HG03095 (cell line): ENCODE data around the gene ARHGAP15.
"Not testable (repeated sequence)": the region's sequence is repeated elsewhere in the genome, so short reads cannot be mapped to it uniquely, and the experiment has no call there.

Experiments
- ATAC-seq: cut with Tn5 transposase; IDR thresholded peaks from one replicate; pipeline ENCODE4 v1.9.1; 2021; ENCODE audit warnings: moderate library complexity; ENCODE audit not compliant: unreplicated experiment

Gene ARHGAP15

GRCh38 chr2:143522699-143523098 is 393.5 kb downstream of the ARHGAP15 start:
- no peak for ATAC-seq

GRCh38 chr2:143524119-143524553 is 394.9 kb downstream of the ARHGAP15 start:
- no peak for ATAC-seq

- no peak for ATAC-seq
Observed at GRCh38 chr2:143524559-143525401, 395.6 kb downstream of the ARHGAP15 start.

- ATAC-seq, result no peak
Observed at GRCh38 chr2:143525402-143525860, 396.2 kb downstream of the ARHGAP15 start.

GRCh38 chr2:143526498-143526897 is 397.3 kb downstream of the ARHGAP15 start:
- no peak for ATAC-seq

- no peak for ATAC-seq
Observed at GRCh38 chr2:143528021-143528420, 398.8 kb downstream of the ARHGAP15 start.

- no peak for ATAC-seq
Observed at GRCh38 chr2:143529118-143529720, 400.0 kb downstream of the ARHGAP15 start.

GRCh38 chr2:143530758-143531157 is 401.5 kb downstream of the ARHGAP15 start:
- ATAC-seq, result no peak

- no peak for ATAC-seq
Observed at GRCh38 chr2:143532061-143532460, 402.8 kb downstream of the ARHGAP15 start.

GRCh38 chr2:143533846-143534245 is 404.6 kb downstream of the ARHGAP15 start:
- ATAC-seq, result no peak

GRCh38 chr2:143535802-143536201 is 406.6 kb downstream of the ARHGAP15 start:
- no peak for ATAC-seq

GRCh38 chr2:143541899-143542298 is 412.7 kb downstream of the ARHGAP15 start:
- ATAC-seq, result not testable (repeated sequence)

GRCh38 chr2:143545059-143545948 is 416.1 kb downstream of the ARHGAP15 start:
- ATAC-seq, result no peak

GRCh38 chr2:143545949-143546255 is 416.7 kb downstream of the ARHGAP15 start:
- ATAC-seq, result no peak

GRCh38 chr2:143548032-143548431 is 418.8 kb downstream of the ARHGAP15 start:
- no peak for ATAC-seq

- ATAC-seq, result no peak
Observed at GRCh38 chr2:143550500-143550899, 421.3 kb downstream of the ARHGAP15 start.

GRCh38 chr2:143551971-143552650 is 422.9 kb downstream of the ARHGAP15 start:
- ATAC-seq, result no peak

GRCh38 chr2:143553261-143553660 is 424.0 kb downstream of the ARHGAP15 start:
- ATAC-seq, result no peak

GRCh38 chr2:143558665-143559064 is 429.4 kb downstream of the ARHGAP15 start:
- no peak for ATAC-seq

GRCh38 chr2:143559147-143559546 is 429.9 kb downstream of the ARHGAP15 start:
- ATAC-seq, result no peak

- ATAC-seq, result no peak
Observed at GRCh38 chr2:143560724-143561123, 431.5 kb downstream of the ARHGAP15 start.
